GM19043 (cell line): ENCODE results near the gene RFTN1.

Source experiments
- ATAC-seq: cut with Tn5 transposase; IDR thresholded peaks from one replicate; pipeline ENCODE4 v1.9.1; 2021; ENCODE audit warnings: low read depth; ENCODE audit not compliant: unreplicated experiment

Gene RFTN1

GRCh38 chr3:16529264-16529663 is 15.8 kb upstream of the RFTN1 start:
- ATAC-seq, result no peak

GRCh38 chr3:16528581-16528993 is 15.1 kb upstream of the RFTN1 start:
- no peak for ATAC-seq

DNA sequence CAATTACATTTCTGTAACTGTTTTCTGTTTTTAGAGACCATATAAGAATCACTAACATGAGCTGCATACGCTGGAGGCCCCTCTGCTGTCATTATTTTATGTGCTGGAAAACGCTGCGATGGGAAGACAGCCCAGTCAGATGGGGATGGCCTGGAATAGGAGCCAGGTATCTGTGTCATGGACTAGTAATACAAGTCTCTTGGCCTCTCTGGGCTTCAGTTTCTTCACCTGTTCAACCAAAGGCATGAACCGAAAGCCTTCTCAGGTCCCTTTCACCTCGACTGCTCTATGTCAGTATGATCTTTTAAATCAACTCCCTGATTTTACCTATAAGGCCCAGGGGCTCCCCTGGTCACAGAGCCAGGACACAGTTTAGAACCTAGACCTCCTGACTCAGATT is 14.6 kb upstream of the RFTN1 start:
- ATAC-seq, result no peak

DNA sequence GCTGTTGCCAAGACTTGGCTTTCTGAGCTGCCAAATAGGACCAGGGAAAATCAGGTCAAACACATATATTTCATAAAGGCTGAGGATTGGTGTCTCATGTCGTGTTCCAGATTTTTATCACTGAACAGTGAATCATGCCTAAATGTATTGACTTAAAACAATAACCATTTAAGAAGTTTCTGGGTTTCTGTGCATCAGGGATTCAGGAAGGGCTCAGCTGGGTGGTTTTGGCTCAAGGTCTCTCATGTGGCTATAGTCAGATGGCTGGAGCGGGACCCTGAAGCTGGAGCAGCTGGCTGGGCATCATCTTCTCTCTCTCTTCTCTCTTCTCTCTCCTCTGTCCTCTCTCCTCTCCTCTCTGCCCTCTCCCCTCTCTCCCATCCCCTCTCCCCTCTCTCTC is 10.7 kb upstream of the RFTN1 start:
- ATAC-seq, result no peak

GRCh38 chr3:16523778-16524177 is 10.3 kb upstream of the RFTN1 start:
- ATAC-seq, result no peak

DNA sequence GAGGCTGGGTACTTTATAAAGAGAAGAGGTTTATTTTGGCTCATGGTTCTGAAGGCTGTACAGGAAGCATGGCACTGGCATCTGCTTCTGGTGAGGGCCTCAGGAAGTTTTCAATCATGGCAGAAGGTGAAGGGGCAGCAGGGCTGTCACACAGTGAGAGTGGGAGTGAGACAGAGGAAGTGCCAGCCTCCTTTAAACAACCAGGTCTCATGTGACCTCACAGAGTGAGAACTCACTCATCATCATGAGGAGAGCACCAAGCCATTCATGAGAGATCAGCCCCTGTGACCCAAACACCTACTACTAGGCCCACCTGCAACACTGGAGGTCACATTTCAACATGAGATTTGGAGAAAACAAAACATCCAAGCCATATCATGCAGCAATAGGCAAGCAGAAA is 9.3 kb upstream of the RFTN1 start:
- no peak for ATAC-seq

- peak; percentile 42 for ATAC-seq
Observed at GRCh38 chr3:16520970-16521881, 7.7 kb upstream of the RFTN1 start.

DNA sequence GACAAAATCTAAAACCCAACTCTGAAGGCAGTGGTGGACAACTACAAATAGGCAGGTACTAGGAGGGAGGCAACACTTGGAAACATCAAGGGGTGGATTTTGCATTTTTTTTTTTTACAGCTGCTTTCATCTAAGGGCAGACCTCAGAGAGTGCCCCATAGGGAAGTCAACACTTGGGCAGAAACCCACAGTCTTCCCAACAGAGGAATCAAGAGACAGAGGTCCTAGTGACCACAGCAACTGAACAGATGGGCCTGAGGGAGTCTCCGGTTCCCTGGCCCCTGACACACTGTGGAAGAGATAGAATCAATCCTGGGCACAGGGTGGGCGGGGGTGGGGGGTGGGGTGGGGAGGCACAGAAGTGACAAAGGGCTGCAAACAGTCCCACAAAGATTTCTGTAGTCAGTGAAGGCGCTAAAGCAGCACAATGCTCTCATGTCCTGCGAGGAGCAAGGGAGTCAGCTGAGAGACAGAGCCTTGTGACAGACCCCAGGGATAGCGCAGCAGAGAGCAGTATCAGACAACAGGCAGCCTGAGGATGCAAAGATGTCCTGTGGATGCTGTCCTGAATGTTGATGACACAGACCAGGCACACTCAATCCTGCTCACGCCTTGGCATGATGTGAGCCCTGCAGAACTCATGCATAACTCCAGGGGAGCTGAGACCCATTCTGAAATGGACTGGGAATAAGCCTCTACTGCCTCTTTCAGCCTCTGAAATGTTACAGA is 6.9 kb upstream of the RFTN1 start:
- no peak for ATAC-seq

GRCh38 chr3:16516695-16517481 is 3.4 kb upstream of the RFTN1 start:
- ATAC-seq, result peak; percentile 21

GRCh38 chr3:16515885-16516420 is 2.5 kb upstream of the RFTN1 start:
- ATAC-seq, result no peak

GRCh38 chr3:16514755-16515353 is 1.4 kb upstream of the RFTN1 start:
- no peak for ATAC-seq

DNA sequence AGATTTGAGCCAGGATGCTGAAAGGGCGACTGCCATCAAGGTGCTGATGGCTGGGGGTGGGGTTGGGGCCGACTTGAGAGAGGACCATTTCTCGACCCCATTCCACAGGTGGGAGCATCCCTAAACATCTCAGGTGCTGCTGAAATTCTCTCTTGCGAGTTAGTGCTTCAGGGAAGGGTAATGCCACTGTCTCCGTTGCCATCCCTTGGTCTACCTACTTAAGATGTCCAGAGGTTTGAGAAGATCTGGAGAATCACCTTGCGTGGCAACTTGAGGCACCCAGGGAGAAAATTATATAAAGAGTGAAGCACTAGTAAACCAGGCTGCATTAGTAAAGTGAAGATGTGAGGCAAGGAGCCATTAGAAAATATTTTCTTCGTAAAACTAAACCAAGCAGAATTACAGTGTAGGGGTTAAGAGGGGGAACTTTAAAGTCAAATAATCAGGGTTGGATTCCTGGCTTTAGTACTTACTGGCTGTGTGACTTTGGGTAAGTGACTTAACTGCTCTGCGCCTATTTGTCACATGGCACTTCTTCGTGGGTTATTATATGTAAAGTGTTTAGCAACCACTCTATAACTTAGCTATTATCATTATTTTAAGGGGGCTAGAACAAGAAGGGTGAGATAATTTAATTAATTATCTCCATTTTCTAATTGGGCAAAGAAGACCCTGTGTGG is 662 bp upstream of the RFTN1 start:
- no peak for ATAC-seq

- peak; percentile 6 for ATAC-seq
Observed at GRCh38 chr3:16512435-16513140, 911 bp downstream of the RFTN1 start.

GRCh38 chr3:16511681-16512434 is 1.6 kb downstream of the RFTN1 start:
- ATAC-seq, result peak; percentile 39

DNA sequence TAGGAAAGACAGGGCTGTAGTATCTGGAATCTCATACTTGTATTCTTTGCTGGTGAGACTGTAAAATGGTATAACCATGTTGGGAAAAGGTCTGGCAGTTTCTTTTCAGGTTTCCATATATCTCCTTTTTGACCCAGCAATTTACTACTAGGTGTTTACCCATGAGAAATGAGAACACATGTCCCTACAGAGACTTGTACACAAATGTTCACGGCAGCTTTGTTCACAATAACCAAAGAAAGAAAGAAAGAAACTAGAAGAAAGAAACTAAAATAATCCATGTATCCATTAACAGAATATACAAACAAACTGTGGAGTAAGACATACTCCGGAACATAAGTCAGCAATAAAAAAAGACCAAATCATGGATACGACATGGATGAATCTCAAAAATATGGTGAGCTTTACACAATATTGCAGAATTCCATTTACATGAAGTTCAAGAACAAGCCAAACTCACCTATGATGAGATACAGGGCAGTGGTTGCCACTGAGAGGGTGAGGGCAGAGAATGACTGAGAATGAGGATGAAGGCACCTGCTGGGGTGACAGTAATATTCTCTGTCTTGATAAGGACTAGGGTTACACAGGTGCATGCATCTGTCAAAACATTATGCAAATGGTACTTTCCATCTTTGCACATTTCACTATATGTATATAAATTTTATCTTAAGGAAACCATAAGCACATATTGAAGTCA is 2.7 kb downstream of the RFTN1 start:
- no peak for ATAC-seq

DNA sequence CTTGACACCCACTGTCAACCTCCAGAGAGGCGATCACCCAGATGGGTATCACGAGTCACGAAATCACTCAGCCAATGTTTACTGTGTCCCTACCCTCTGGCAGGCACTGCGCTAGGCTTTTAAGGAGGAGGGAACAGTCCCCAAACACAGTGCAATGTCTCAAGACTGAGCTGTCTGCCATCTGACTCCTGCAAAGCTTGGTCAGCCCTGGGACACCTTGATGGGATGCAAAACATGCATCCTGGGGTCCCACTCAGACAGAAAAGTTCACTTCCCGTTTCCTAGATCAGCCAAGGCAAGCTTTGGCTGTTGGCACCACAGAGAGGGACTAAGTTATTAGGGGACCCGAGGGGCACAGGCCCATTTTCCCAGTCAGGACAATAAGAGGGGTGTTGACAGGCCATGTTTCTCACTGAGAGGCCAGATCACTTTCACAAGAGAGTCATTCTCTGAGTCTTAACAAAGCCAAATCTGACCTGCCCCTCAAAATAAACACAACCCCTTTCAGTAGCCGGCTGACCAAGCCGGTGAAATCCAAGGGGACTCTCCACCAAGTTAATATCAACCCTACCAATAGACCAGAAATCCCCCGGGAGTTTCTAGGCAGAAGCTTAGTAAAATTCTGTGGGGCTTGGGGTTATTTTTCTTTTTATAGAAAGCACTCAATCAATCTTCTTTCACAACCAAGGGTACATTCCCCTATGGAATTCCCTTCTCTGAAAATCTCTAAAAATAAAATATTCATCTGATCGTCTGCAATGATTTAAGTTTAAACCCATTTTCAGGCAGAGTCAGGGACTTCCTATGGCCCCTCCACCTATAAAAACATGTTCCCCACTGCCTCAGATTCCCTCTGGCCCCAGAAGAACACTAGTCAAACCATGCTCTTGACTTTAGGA is 3.5 kb downstream of the RFTN1 start:
- ATAC-seq, result peak; percentile 20

- ATAC-seq, result no peak
Observed at GRCh38 chr3:16508591-16508995, 4.9 kb downstream of the RFTN1 start.
